Upper lobe of right lung (tissue), 1 donor: ENCODE measurements around the gene ATG16L2. TPM values are rescaled to one million over a fixed set of nuclear protein-coding genes. Genes with fewer than 3 reads are reported as not detected.

Experiments
- ATAC-seq: fragments of 200-7000 bp; cut with Tn5 transposase; one replicate; pipeline ENCODE4 v1.9.1; 2020; ENCODE audit warnings: mild to moderate bottlenecking, moderate library complexity
- DNase-seq: peaks from one replicate; pipeline ENCODE4 v3.0.0-alpha.2; 2020
- H3K27ac ChIP-seq: fragments of 200-600 bp; one replicate; pipeline ENCODE4 v1.8.0; 2022
- H3K27me3 ChIP-seq: fragments of 200-600 bp; one replicate; pipeline ENCODE4 v1.8.0; 2022; ENCODE audit warnings: mild to moderate bottlenecking
- H3K36me3 ChIP-seq: fragments of 200-600 bp; one replicate; pipeline ENCODE4 v1.8.0; 2022
- H3K4me1 ChIP-seq: fragments of 200-600 bp; one replicate; pipeline ENCODE4 v1.8.0; 2022
- H3K4me3 ChIP-seq: fragments of 200-600 bp; one replicate; pipeline ENCODE4 v1.8.0; 2022; ENCODE audit warnings: mild to moderate bottlenecking
- H3K9me3 ChIP-seq: fragments of 200-600 bp; one replicate; pipeline ENCODE4 v1.8.0; 2022
- CTCF ChIP-seq: fragments of 200-600 bp; IDR thresholded peaks from one replicate; pipeline ENCODE4 v1.8.0; 2022; ENCODE audit warnings: antibody characterized with exemption
- intact Hi-C: fragments of 100-400 bp; cut with DNase I; formaldehyde crosslinking; loops from one replicate; pipeline ENCODE4 v1.11.0; 2022
- total RNA-seq: library from RNA; stranded (reverse); fragmentation: NEBNext Ultra II Directional; extraction: Animal tissue kit (Norgen Biotek cat#: 25700); gene quantifications from one replicate; pipeline ENCODE4 v1.2.1, GENCODE V29; 2021
- donor health status: DM: no; HTN: yes; CAD: no; lungs with severe emphysema.

Gene ATG16L2
- total RNA-seq, 1 donor from 2014 or later = 77.5 TPM

GRCh38 chr11:72812604-72812966 is 1.6 kb upstream of the ATG16L2 start:
- Histone ChIP-seq H3K27ac (peak overlapping the region; percentile 99), H3K4me3 (peak overlapping the region; percentile 94), H3K36me3 (peaks cover 6% of the 10 kb centered on the region), H3K4me1 (peaks cover 30% of the 10 kb centered on the region), H3K27me3 (no peaks in the 10 kb centered on the region), H3K9me3 (no peaks in the 10 kb centered on the region)
- intact Hi-C loops = no loop called here
- TF ChIP-seq CTCF = no peak
- ATAC-seq (no peak), DNase-seq (no peak)

DNA sequence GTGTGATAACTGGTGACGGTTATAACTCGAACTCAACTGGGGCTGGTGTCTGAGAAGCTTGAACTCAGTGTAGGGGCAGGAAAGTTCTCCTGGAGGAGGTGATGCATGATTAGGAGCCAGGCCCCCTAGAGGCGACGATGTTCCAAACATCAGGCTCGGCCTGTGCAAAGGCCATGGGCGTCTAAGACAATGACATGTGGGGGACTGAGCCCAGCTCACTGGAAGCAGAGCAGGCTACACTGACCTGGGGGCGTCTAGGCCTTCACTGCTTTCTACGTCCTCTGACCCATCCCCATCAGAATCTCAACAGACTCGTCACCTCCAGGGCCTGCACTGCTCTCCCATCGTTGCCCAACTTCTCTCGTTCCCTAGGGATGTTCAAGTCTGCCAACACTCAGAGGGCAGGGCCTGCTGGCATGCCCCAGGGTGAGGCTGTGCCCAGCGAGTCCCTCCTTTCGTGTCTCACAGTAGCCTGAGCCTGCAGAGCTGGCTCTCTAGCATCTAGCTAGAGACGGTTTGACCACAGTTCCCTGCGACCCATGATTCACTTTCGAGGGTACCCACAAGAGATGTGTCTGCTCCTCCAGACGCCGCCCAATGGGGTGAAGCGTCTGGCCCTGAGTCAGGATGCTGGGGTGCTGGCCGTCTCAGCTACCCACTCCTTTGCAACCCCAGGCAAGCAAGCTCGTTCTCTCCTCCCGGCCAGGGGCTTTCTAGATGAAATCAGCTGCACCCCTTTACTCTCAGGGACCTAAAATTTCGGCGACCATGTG is 1.1 kb upstream of the ATG16L2 start:
- peaks cover 30% of the 10 kb centered on the region for H3K4me1 ChIP-seq
- peak overlapping the region; percentile 99 for H3K27ac ChIP-seq
- H3K36me3 ChIP-seq = peaks cover 12% of the 10 kb centered on the region
- TF ChIP-seq CTCF = peak; percentile 62
- DNase-seq (peak; percentile 77), ATAC-seq (peak; percentile 39)
- peak overlapping the region; percentile 94 for H3K4me3 ChIP-seq
- intact Hi-C loops = no loop called here
- H3K27me3 ChIP-seq = no peaks in the 10 kb centered on the region
- H3K9me3 ChIP-seq = no peaks in the 10 kb centered on the region

GRCh38 chr11:72813740-72814285 is 398 bp upstream of the ATG16L2 start:
- ATAC-seq (peak; percentile 83), DNase-seq (peak; percentile 95)
- peak overlapping the region; percentile 94 for H3K4me3 ChIP-seq
- peaks cover 30% of the 10 kb centered on the region for H3K4me1 ChIP-seq
- no peak for TF ChIP-seq CTCF
- H3K9me3 ChIP-seq = no peaks in the 10 kb centered on the region
- peak overlapping the region; percentile 99 for H3K27ac ChIP-seq
- H3K36me3 ChIP-seq = peaks cover 18% of the 10 kb centered on the region
- intact Hi-C loops = no loop called here
- no peaks in the 10 kb centered on the region for H3K27me3 ChIP-seq

DNA sequence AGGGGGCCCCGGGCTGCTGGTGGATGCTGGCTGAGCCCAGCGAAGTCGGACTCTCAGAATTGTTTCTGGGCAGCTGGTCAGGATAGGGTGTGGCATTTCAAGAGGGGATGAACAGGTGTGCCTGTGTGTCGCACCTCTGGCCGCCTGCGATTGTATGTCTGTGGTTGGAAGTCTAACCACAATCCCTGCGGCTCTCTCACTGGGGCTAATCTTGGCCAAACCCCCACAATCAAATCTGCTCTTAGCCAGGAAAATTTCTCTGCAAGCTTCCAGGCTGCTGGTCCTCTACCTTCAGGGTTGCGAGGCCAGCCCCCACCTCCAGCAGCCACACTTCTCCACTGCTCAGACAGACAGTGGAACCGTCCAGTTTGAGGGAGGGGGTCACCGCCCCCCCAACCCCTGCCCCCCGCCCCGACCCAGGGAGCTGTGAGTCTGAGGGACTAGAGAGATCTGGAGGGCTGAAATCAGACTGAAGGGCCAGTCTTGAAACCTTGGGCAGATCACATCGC is 953 bp downstream of the ATG16L2 start:
- Histone ChIP-seq H3K36me3 (peaks cover 30% of the 10 kb centered on the region), H3K9me3 (no peaks in the 10 kb centered on the region), H3K4me1 (peaks cover 30% of the 10 kb centered on the region), H3K4me3 (peak overlapping the region; percentile 94), H3K27ac (peak overlapping the region; percentile 99), H3K27me3 (no peaks in the 10 kb centered on the region)
- intact Hi-C loops = no loop called here
- DNase-seq (no peak), ATAC-seq (no peak)
- no peak for TF ChIP-seq CTCF

DNA sequence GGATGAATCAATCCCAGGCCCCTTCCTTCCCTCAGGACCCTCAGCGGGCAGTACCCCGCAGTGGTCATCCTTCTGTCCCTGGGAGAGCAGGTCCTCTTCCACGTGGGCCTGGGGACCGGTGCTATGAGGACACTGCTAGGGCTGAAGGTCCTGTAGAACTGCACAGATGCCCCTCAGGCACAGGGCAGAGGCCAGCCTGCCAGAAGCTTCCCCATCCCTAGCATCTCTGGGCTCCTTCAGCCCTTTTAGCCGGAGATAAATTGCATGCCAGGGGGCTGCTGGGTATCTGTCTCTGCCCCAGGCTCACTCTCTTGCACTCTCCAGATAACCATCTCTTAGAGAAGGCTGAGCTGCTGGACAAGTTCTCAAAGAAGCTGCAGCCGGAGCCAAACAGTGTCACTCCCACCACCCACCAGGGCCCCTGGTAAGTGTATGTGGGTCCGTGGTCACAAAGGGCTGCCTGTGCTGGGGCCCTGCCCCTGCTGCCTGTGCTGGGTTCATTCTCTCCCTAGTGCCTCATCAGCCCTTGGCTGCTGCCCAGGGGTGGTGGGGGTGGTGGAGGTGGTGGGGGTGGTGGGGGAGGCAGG is 2.3 kb downstream of the ATG16L2 start:
- DNase-seq (no peak), ATAC-seq (no peak)
- Histone ChIP-seq H3K36me3 (peaks cover 38% of the 10 kb centered on the region), H3K27me3 (no peaks in the 10 kb centered on the region), H3K27ac (no peak overlapping the region), H3K4me1 (peaks cover 37% of the 10 kb centered on the region), H3K9me3 (no peaks in the 10 kb centered on the region), H3K4me3 (peak overlapping the region; percentile 94)
- intact Hi-C loops = no loop called here
- no peak for TF ChIP-seq CTCF
